ENCODE results near the gene XPO5. TPM values are rescaled to one million over a fixed set of nuclear protein-coding genes. Genes with fewer than 3 reads are reported as not detected.

The XPO5 gene
- total RNA-seq, 2 donors from 2014 or later = 23.1 to 32.3 TPM

DNA sequence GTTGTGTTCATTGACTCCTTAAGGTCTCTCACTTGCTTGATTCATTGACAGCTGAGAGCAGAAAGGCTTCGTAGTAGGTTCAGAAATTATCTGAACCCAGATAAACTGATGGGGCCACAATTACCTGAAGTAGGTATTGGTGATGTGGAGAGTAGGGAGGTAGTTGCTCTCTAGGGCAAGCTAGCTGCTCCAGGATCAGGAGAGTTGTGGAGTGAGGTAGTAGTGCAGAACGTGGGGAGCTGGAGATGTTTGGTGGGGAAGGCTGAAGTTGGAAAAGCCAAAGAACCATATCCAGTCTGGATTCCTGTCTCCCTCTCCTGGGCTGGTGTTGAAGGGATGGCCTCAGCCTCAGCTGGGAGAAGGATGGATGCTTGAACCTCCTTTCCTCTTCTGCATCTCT lies 82.6 kb downstream of the XPO5 start:
- no peak overlapping the region for H3K4me3 ChIP-seq
- H3K9ac ChIP-seq (ENCODE audit: low read depth in 2 of 2, low read length in 2 of 2) = no peak overlapping the region
- H3K27ac ChIP-seq = no peak overlapping the region
- H3K36me3 ChIP-seq = no peaks in the 10 kb centered on the region
- intact Hi-C loops (cut with DNase I) = no loop called here
- DNase-seq = no peak
- H3K9me3 ChIP-seq = no peaks in the 10 kb centered on the region
- H3K4me1 ChIP-seq = no peaks in the 10 kb centered on the region
- no peaks in the 10 kb centered on the region for H3K27me3 ChIP-seq
- TF ChIP-seq CTCF (IDR thresholded peaks at IDR 0.05) = no peak

DNA sequence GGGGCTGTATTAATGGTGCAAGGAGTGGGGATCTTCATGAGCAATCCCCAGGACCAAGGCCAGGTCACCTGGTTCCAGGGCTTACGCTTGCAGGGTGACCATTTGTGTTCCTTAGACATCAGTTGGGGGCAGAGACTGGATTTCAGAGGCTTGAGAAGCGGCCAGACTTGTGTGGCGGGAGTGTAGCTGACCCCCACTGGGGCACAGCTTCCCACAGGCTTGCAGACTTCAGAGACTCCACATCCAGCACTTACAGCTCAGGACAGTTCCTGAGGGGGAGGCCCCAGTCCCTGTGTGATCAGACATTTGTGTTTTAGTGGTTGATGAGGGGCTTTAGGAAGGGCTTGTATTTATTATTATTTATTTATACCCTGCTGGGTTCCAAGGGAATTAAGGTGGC lies 83.2 kb downstream of the XPO5 start:
- H3K36me3 ChIP-seq = no peaks in the 10 kb centered on the region
- H3K4me3 ChIP-seq = no peak overlapping the region
- intact Hi-C loops (cut with DNase I) = no loop called here
- no peaks in the 10 kb centered on the region for H3K9me3 ChIP-seq
- DNase-seq = no peak
- H3K9ac ChIP-seq (ENCODE audit: low read depth in 2 of 2, low read length in 2 of 2) = no peak overlapping the region
- TF ChIP-seq CTCF (IDR thresholded peaks at IDR 0.05) = no peak
- H3K27me3 ChIP-seq = no peaks in the 10 kb centered on the region
- H3K27ac ChIP-seq = no peak overlapping the region
- H3K4me1 ChIP-seq = no peaks in the 10 kb centered on the region

GRCh38 chr6:43491750-43492661 lies 83.8 kb downstream of the XPO5 start:
- H3K9me3 ChIP-seq = no peaks in the 10 kb centered on the region
- intact Hi-C loops (cut with DNase I) = no loop called here
- H3K27me3 ChIP-seq = no peaks in the 10 kb centered on the region
- DNase-seq = peak; percentile 70
- H3K4me3 ChIP-seq = no peak overlapping the region
- H3K9ac ChIP-seq (ENCODE audit: low read depth in 2 of 2, low read length in 2 of 2) = peak overlapping the region in 1 of 2 donors; percentile 14
- H3K27ac ChIP-seq = no peak overlapping the region
- no peaks in the 10 kb centered on the region for H3K4me1 ChIP-seq
- TF ChIP-seq CTCF (IDR thresholded peaks at IDR 0.05) = no peak
- H3K36me3 ChIP-seq = no peaks in the 10 kb centered on the region

DNA sequence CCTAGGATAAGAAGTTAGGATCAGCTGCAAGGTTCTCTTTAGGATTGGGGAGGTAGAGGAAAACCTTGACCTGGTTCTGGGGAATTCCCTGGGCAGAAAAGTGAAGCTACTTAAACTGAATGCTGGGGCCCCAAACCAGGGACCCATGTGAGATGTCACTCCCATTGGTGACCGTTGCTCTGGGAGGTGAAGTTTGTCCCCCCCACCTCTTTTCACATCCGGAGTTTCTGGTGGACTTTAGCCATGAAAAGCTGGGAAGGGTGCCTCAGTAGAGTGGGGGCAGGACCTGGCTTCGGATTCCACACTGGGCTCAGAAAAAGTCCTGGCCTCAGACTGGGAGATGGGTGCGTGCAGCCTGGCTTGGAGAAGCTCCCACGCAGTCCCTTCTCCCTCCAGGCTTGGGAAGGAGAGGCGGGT lies 85.3 kb downstream of the XPO5 start:
- no peak for DNase-seq
- no peak overlapping the region for H3K27ac ChIP-seq
- intact Hi-C loops (cut with DNase I) = no loop called here
- no peaks in the 10 kb centered on the region for H3K9me3 ChIP-seq
- no peaks in the 10 kb centered on the region for H3K4me1 ChIP-seq
- no peak for TF ChIP-seq CTCF (IDR thresholded peaks at IDR 0.05)
- H3K4me3 ChIP-seq = no peak overlapping the region
- no peak overlapping the region for H3K9ac ChIP-seq (ENCODE audit: low read depth in 2 of 2, low read length in 2 of 2)
- H3K36me3 ChIP-seq = no peaks in the 10 kb centered on the region
- H3K27me3 ChIP-seq = no peaks in the 10 kb centered on the region

DNA sequence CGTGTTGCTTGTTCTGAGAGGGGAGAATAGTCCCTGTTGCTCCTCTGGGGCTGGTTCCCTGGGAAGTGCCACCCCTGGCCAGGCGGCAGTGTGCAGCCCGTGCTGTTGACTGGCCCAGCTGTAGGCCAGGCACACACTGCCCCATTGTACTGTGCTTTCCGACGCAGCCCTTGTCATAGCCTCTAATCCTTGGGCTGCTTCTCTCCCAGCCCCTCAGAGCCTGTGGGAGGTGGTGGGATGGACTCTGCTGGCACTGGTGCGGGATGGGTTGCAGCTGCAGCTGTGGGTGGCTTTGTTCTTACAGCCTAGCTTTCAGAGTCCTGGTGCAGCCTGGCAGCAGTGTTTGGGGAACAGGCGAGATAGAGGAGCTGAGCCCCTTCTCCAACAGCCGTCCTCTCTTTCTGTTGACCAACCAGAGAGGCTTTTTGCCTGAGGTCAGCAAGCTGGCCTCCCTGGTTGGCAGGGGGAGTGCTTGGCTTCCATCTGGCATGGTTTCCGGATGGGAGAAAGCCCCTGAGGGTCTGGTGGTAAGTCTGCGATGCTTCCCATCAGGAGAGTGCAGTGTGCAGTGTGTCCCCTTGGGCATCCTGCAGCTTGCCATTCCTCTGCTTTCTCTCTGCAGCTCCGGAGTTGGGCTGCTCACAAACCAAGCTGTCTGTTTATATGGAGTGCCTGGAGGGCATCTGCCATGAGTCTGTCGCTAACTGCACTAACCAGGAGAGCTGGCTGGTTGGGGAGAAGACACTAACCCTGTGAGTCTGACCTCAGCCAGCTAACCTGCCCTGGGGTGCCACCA lies 86.4 kb downstream of the XPO5 start:
- no peaks in the 10 kb centered on the region for H3K36me3 ChIP-seq
- intact Hi-C loops (cut with DNase I) = no loop called here
- TF ChIP-seq CTCF (IDR thresholded peaks at IDR 0.05) = no peak
- DNase-seq = no peak
- no peaks in the 10 kb centered on the region for H3K4me1 ChIP-seq
- no peak overlapping the region for H3K27ac ChIP-seq
- no peak overlapping the region for H3K9ac ChIP-seq (ENCODE audit: low read depth in 2 of 2, low read length in 2 of 2)
- no peaks in the 10 kb centered on the region for H3K9me3 ChIP-seq
- H3K27me3 ChIP-seq = no peaks in the 10 kb centered on the region
- H3K4me3 ChIP-seq = no peak overlapping the region

All from colonic mucosa (tissue), 4 donors.